GM12873 (cell line): ENCODE data around the gene KIAA1958.

Experiments
- TF ChIP-seq, protein P1 (sequence below): IDR thresholded peaks from 2 replicates; pipeline ENCODE4 v1.5.1; 2012; ENCODE audit warnings: low read depth, mild to moderate bottlenecking, moderate library complexity, low read length, control low read depth; ENCODE audit not compliant: insufficient read depth; ENCODE audit errors: missing control alignments

The KIAA1958 gene

GRCh38 chr9:112532427-112532826 lies 45.8 kb downstream of the KIAA1958 start:
- TF ChIP-seq, protein P1, sequence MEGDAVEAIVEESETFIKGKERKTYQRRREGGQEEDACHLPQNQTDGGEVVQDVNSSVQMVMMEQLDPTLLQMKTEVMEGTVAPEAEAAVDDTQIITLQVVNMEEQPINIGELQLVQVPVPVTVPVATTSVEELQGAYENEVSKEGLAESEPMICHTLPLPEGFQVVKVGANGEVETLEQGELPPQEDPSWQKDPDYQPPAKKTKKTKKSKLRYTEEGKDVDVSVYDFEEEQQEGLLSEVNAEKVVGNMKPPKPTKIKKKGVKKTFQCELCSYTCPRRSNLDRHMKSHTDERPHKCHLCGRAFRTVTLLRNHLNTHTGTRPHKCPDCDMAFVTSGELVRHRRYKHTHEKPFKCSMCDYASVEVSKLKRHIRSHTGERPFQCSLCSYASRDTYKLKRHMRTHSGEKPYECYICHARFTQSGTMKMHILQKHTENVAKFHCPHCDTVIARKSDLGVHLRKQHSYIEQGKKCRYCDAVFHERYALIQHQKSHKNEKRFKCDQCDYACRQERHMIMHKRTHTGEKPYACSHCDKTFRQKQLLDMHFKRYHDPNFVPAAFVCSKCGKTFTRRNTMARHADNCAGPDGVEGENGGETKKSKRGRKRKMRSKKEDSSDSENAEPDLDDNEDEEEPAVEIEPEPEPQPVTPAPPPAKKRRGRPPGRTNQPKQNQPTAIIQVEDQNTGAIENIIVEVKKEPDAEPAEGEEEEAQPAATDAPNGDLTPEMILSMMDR, result no peak

- TF ChIP-seq, protein P1, result no peak
Observed at GRCh38 chr9:112533660-112534059, 47.0 kb downstream of the KIAA1958 start.

DNA sequence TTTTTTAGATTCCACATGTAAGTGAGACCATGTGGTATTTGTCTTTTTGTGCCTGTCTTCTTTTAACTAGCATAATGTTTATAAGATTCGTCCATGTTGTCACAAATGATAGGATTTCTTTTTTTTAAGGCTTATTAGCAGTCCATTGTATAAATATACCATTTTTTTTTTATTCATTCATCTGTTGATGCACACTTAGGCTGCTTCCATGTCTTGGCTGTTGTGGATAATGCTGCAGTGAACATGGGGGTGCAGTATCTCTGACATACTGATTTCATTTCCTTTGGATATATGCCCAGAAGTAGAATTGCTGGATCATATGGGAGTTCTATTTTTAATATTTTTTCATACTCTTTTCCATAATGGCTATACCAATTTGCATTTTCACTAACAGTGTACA lies 48.7 kb downstream of the KIAA1958 start:
- TF ChIP-seq, protein P1, result no peak

GRCh38 chr9:112535811-112536210 lies 49.2 kb downstream of the KIAA1958 start:
- TF ChIP-seq, protein P1, result no peak

GRCh38 chr9:112537561-112537960 lies 50.9 kb downstream of the KIAA1958 start:
- TF ChIP-seq, protein P1, result no peak

DNA sequence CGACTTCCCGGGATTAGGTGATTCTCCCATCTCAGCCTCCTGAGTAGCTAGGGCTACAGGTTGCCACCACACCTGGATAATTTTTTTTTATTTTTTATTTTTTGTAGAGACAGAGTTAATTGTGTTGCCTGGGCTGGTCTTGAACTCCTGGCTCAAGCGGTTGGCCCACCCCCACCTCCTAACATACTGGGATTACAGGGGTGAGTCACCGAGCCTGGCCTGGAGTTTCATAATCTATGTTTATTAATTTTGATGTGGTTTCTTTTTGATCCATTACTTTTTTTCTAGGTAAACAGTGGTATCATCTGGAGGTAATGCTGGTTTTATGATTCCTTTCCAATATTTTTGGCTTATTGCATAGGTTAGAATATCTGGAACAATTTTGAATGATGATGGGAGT lies 54.2 kb downstream of the KIAA1958 start:
- TF ChIP-seq, protein P1, result no peak

GRCh38 chr9:112541685-112542084 lies 55.1 kb downstream of the KIAA1958 start:
- TF ChIP-seq, protein P1, result no peak
